Small intestine (tissue), 7 donors: ENCODE measurements around the gene PDE6G. TPM values are rescaled to one million over a fixed set of nuclear protein-coding genes. Genes with fewer than 3 reads are reported as not detected.
A peak's percentile ranks its signal among the peaks of the same experiment; 100 is the strongest.

Experiments used
- DNase-seq, 2 donors: peaks; one replicate each; pipeline versions ENCODE4 v3.0.0 to v3.0.0-alpha.2; 2013
- FAIRE-seq: peaks from 2 replicates; lab custom pipeline; 2012; peaks lifted over from hg19 to GRCh38; lab: Jason Lieb, UNC
- H3K27ac ChIP-seq, 3 donors: one replicate each; pipeline ENCODE4 v1.5.1; 2013; ENCODE audit warnings: low read length in 2 of 3, mild to moderate bottlenecking in 2 of 3, control low read depth in 1 of 3, inconsistent platforms in 1 of 3, low read depth in 1 of 3, moderate library complexity in 1 of 3
- H3K27me3 ChIP-seq, 3 donors: one replicate each; pipeline ENCODE4 v1.6.1; 2013; ENCODE audit warnings: low read length in 3 of 3, inconsistent platforms in 1 of 3; ENCODE audit not compliant: control insufficient read depth in 3 of 3, insufficient read depth in 3 of 3
- H3K36me3 ChIP-seq, 3 donors: one replicate each; pipeline ENCODE4 v1.6.1; 2013; ENCODE audit warnings: low read length in 3 of 3, inconsistent platforms in 1 of 3, low read depth in 1 of 3, mild to moderate bottlenecking in 1 of 3, moderate library complexity in 1 of 3; ENCODE audit not compliant: control insufficient read depth in 3 of 3, insufficient read depth in 2 of 3
- H3K4me1 ChIP-seq, 3 donors: one replicate each; pipeline ENCODE4 v1.6.1; 2013; ENCODE audit warnings: low read length in 2 of 3, inconsistent platforms in 1 of 3, low read depth in 1 of 3, mild to moderate bottlenecking in 1 of 3, moderate library complexity in 1 of 3; ENCODE audit not compliant: control insufficient read depth in 3 of 3, insufficient read depth in 2 of 3
- H3K4me3 ChIP-seq, 3 donors: one replicate each; pipeline ENCODE4 v1.5.1; 2013; ENCODE audit warnings: low read length in 3 of 3, control low read depth in 1 of 3, inconsistent platforms in 1 of 3, low read depth in 1 of 3, mild to moderate bottlenecking in 1 of 3, moderate library complexity in 1 of 3
- H3K9me3 ChIP-seq, 2 donors: one replicate each; pipeline ENCODE4 v1.6.1; 2013; ENCODE audit warnings: low read depth in 1 of 2, low read length in 1 of 2; ENCODE audit not compliant: control insufficient read depth in 2 of 2, insufficient read depth in 1 of 2
- WGBS, 3 donors: extraction: QIAGEN DNeasy Blood & Tissue Kit; methylation state at CpG; one replicate each; pipeline ENCODE4 v1.1.7; 2013; 5-methylcytosine and 5-hydroxymethylcytosine counted together
- polyA plus RNA-seq, 4 donors: library from polyadenylated mRNA; stranded (reverse) in 3 of 4; unstranded in 1 of 4; fragments of 200-250 nt in 3 of 4; fragments of 120-200 nt in 1 of 4; gene quantifications; one replicate each; pipeline versions ENCODE4 v1.2.1 to v1.2.3, GENCODE V29; 2013
- donor health status: healthy with polysubstance abuse.
- donor health status: control.
- donor health status: control.
- donor health status: Bipolar disorder and iron deficiency.
- donor health status: healthy.

Gene PDE6G
- polyA plus RNA-seq, 4 donors: 1.4 to 7.8 (median 2.8) TPM; not detected in 1

GRCh38 chr17:81672504-81672903, 16.2 kb upstream of the PDE6G start:
- DNase-seq (no peak), FAIRE-seq (no peak)

GRCh38 chr17:81667754-81668153, 11.4 kb upstream of the PDE6G start:
- Histone ChIP-seq H3K4me1 (peaks cover 4 to 10% (median 5%) of the 10 kb centered on the region in 3 donors), H3K4me3 (no peak overlapping the region), H3K27ac (no peak overlapping the region), H3K9me3 (no peaks in the 10 kb centered on the region), H3K36me3 (peaks cover 3 to 64% (median 6%) of the 10 kb centered on the region in 3 donors), H3K27me3 (no peaks in the 10 kb centered on the region)
- WGBS, 3 donors: 85 to 87% (median 85%) methylated on average over 18 of the region's 18 CpGs
- DNase-seq: no peak
- FAIRE-seq: no peak

More at GRCh38 chr17:81672504-81672903, 16.2 kb upstream of the PDE6G start:
- Histone ChIP-seq H3K27ac (no peak overlapping the region), H3K4me1 (peaks cover 0 to 4% (median 3%) of the 10 kb centered on the region in 3 donors), H3K36me3 (peaks cover 6 to 75% (median 10%) of the 10 kb centered on the region in 3 donors), H3K9me3 (peaks cover 0 to 5% of the 10 kb centered on the region in 2 donors), H3K27me3 (no peaks in the 10 kb centered on the region), H3K4me3 (no peak overlapping the region)
- 81 to 88% (median 87%) methylated on average over 18 of the region's 18 CpGs for WGBS, 3 donors

GRCh38 chr17:81666342-81667191, 10.2 kb upstream of the PDE6G start, which contains the start of the genes CCDC137 and OXLD1:
Gene CCDC137, plus strand, starts transcription at chr17:81666737. Its CDS starts 30 bp downstream, at chr17:81666767.
Gene OXLD1, minus strand, starts transcription at chr17:81666605. Its CDS starts 28 bp downstream, at chr17:81666577.
- Histone ChIP-seq H3K4me1 (peaks cover 4 to 10% (median 5%) of the 10 kb centered on the region in 3 donors), H3K9me3 (no peaks in the 10 kb centered on the region), H3K27me3 (no peaks in the 10 kb centered on the region), H3K4me3 (peak within 1 kb of the TSS; percentile 89 to 90 (median 89)), H3K27ac (peak within 1 kb of the TSS; percentile 66 to 86 (median 67)), H3K36me3 (peaks cover 3 to 52% (median 4%) of the 10 kb centered on the region in 3 donors)
- FAIRE-seq (no peak), DNase-seq (peak; percentile 94 to 97)
- 0 to 1% (median 0%) methylated on average over 48 to 96 of the region's 96 CpGs for WGBS, 3 donors

- peaks cover 4 to 10% (median 5%) of the 10 kb centered on the region in 3 donors for H3K4me1 ChIP-seq
- FAIRE-seq (no peak), DNase-seq (no peak)
- 0% methylated on average over 16 of the region's 16 CpGs for WGBS, 3 donors
- H3K27ac ChIP-seq: peak overlapping the region; percentile 57 to 86 (median 67)
- H3K36me3 ChIP-seq: peaks cover under 1 to 46% (median under 1%) of the 10 kb centered on the region in 3 donors
- H3K27me3 ChIP-seq: no peaks in the 10 kb centered on the region
- no peaks in the 10 kb centered on the region for H3K9me3 ChIP-seq
- H3K4me3 ChIP-seq: peak overlapping the region; percentile 89 to 90 (median 89)
Measured at GRCh38 chr17:81666092-81666341, 9.7 kb upstream of the PDE6G start.

- DNase-seq (peak in 1 of 2 donors; percentile 48), FAIRE-seq (no peak)
- Histone ChIP-seq H3K27ac (peak overlapping the region in 2 of 3 donors; percentile 67 to 86), H3K9me3 (no peaks in the 10 kb centered on the region), H3K36me3 (peaks cover 0 to 41% (median 0%) of the 10 kb centered on the region in 3 donors), H3K4me1 (peaks cover 4 to 10% (median 5%) of the 10 kb centered on the region in 3 donors), H3K27me3 (no peaks in the 10 kb centered on the region), H3K4me3 (peak overlapping the region; percentile 89 to 90 (median 89))
- WGBS, 3 donors: 56 to 64% (median 60%) methylated on average over 30 of the region's 30 CpGs
Measured at GRCh38 chr17:81665205-81666091, 9.1 kb upstream of the PDE6G start.

- Histone ChIP-seq H3K36me3 (peaks cover 0 to 28% (median 0%) of the 10 kb centered on the region in 3 donors), H3K9me3 (no peaks in the 10 kb centered on the region), H3K27ac (no peak overlapping the region), H3K4me1 (peaks cover 4 to 10% (median 5%) of the 10 kb centered on the region in 3 donors), H3K27me3 (no peaks in the 10 kb centered on the region), H3K4me3 (no peak overlapping the region)
- DNase-seq (no peak), FAIRE-seq (no peak)
- WGBS, 3 donors: 75 to 87% (median 82%) methylated on average over 7 of the region's 7 CpGs
Measured at GRCh38 chr17:81664051-81664470, 7.7 kb upstream of the PDE6G start.

- no peaks in the 10 kb centered on the region for H3K9me3 ChIP-seq
- DNase-seq: no peak
- H3K27ac ChIP-seq: no peak overlapping the region
- H3K4me1 ChIP-seq: peaks cover 0 to 7% (median 5%) of the 10 kb centered on the region in 3 donors
- no peak for FAIRE-seq
- WGBS, 3 donors: 92 to 97% (median 93%) methylated on average over 4 of the region's 4 CpGs
- no peaks in the 10 kb centered on the region for H3K27me3 ChIP-seq
- peaks cover 0 to 13% (median 0%) of the 10 kb centered on the region in 3 donors for H3K36me3 ChIP-seq
- no peak overlapping the region for H3K4me3 ChIP-seq
Measured at GRCh38 chr17:81662002-81662401, 5.7 kb upstream of the PDE6G start.

GRCh38 chr17:81660441-81660840, 4.1 kb upstream of the PDE6G start:
- H3K27me3 ChIP-seq: no peaks in the 10 kb centered on the region
- peaks cover 0 to 3% (median 3%) of the 10 kb centered on the region in 3 donors for H3K4me1 ChIP-seq
- DNase-seq: no peak
- 90 to 97% (median 95%) methylated on average over 9 of the region's 9 CpGs for WGBS, 3 donors
- peaks cover 0 to 13% (median 0%) of the 10 kb centered on the region in 3 donors for H3K36me3 ChIP-seq
- H3K9me3 ChIP-seq: no peaks in the 10 kb centered on the region
- H3K4me3 ChIP-seq: no peak overlapping the region
- H3K27ac ChIP-seq: no peak overlapping the region
- no peak for FAIRE-seq
